ENCODE data around the gene SLC15A1. TPM values are rescaled to one million over a fixed set of nuclear protein-coding genes. Genes with fewer than 3 reads are reported as not detected.

The SLC15A1 gene
- total RNA-seq, 1 experiment from 2014 or later, result 1.9 TPM

- no peak overlapping the region for H3K4me2 ChIP-seq (ENCODE audit: insufficient read depth, insufficient read length, low read length)
- no peak overlapping the region for H4K8ac ChIP-seq (replicated peaks; ENCODE audit: insufficient read length, low read depth, low read length)
- Mint-ChIP-seq H3K36me3 (ENCODE audit: insufficient read depth in 1 of 3, low read depth in 3 of 3) (no peaks in the 10 kb centered on the region), H3K27me3 (ENCODE audit: low read depth) (peaks cover 13% of the 10 kb centered on the region), H3K27ac (peak overlapping the region in 2 of 3 experiments; percentile 53 to 81; a peak in 3 of 7 replicates), H3K9me3 (no peaks in the 10 kb centered on the region; a peak in 1 of 5 replicates), H3K4me3 (no peak overlapping the region), H3K4me1 (peaks cover 30 to 32% of the 10 kb centered on the region in 2 experiments)
- H2BK12ac ChIP-seq (ENCODE audit: insufficient read length, low read depth, low read length), result no peak overlapping the region
- H3K9ac ChIP-seq (ENCODE audit: extremely low read depth, insufficient read length, low read length), result no peak overlapping the region
- H3K4me1 ChIP-seq (ENCODE audit: insufficient read depth, low read length), result peaks cover 4% of the 10 kb centered on the region; the same call in 1 of the 2 replicates
- no peak overlapping the region for H2BK120ac ChIP-seq (ENCODE audit: low read depth, low read length, poor library complexity, severe bottlenecking)
- H3K27ac ChIP-seq (ENCODE audit: insufficient read length, low read depth, low read length), result no peak overlapping the region
- H4K5ac ChIP-seq (ENCODE audit: insufficient read length, low read depth, low read length), result no peak overlapping the region
- DNase-seq, result no peak
- no peak overlapping the region for H3K4ac ChIP-seq (ENCODE audit: low read depth, low read length)
- WGBS (ENCODE audit: extremely low coverage, insufficient read length, low lambda C conversion rate), result no CpG with 5 or more reads among the region's 8 CpGs
- H2BK15ac ChIP-seq (ENCODE audit: low read depth, low read length), result no peak overlapping the region
- H4K91ac ChIP-seq (ENCODE audit: insufficient read length, low read depth, low read length), result no peak overlapping the region
- no peak overlapping the region for H3K18ac ChIP-seq (ENCODE audit: insufficient read length, low read depth, low read length)
- H3K79me2 ChIP-seq (ENCODE audit: insufficient read depth, low read length), result no peaks in the 10 kb centered on the region
- TF ChIP-seq CTCF (conservative IDR thresholded peaks at IDR 0.05), result no peak
- H3K23ac ChIP-seq (ENCODE audit: insufficient read length, low read depth, low read length), result no peak overlapping the region
- no peaks in the 10 kb centered on the region for H3K9me3 ChIP-seq (ENCODE audit: control insufficient read depth, low read depth, low read length)
- H3K79me1 ChIP-seq (ENCODE audit: insufficient read depth, low read depth, low read length, poor library complexity, severe bottlenecking), result no peaks in the 10 kb centered on the region
- no peak overlapping the region for H2AFZ ChIP-seq (ENCODE audit: low read length)
- H3K23me2 ChIP-seq (ENCODE audit: insufficient read length, low read depth, low read length, poor library complexity, severe bottlenecking), result peaks cover 2% of the 10 kb centered on the region
- no peak overlapping the region for H3K56ac ChIP-seq (ENCODE audit: insufficient read length, low read depth, low read length)
- H2AK5ac ChIP-seq (ENCODE audit: insufficient read length, low read length), result no peak overlapping the region
- no peak overlapping the region for H2BK20ac ChIP-seq (ENCODE audit: low read depth, low read length, poor library complexity, severe bottlenecking)
- H3K27me3 ChIP-seq (ENCODE audit: insufficient read depth, low read length), result no peaks in the 10 kb centered on the region; the same call in 1 of the 2 replicates
- no peak overlapping the region for H3K14ac ChIP-seq (ENCODE audit: insufficient read depth, low read length)
- H2BK5ac ChIP-seq (ENCODE audit: insufficient read length, low read length), result no peak overlapping the region
- no peak overlapping the region for H3T11ph ChIP-seq (ENCODE audit: low read length)
- H4K20me1 ChIP-seq (ENCODE audit: control insufficient read depth, insufficient read depth, insufficient read length), result no peaks in the 10 kb centered on the region
Observed at GRCh38 chr13:98678741-98679140, 73.7 kb downstream of the SLC15A1 start.

All from H9 (cell line).